HG02571 (cell line): ENCODE measurements around the gene SIMC1.
A peak's percentile ranks its signal among the peaks of the same experiment; 100 is the strongest.

Experiments used
- ATAC-seq: cut with Tn5 transposase; IDR thresholded peaks from one replicate; pipeline ENCODE4 v1.9.1; 2021; ENCODE audit warnings: mild to moderate bottlenecking, moderate library complexity; ENCODE audit not compliant: unreplicated experiment

SIMC1 gene

DNA sequence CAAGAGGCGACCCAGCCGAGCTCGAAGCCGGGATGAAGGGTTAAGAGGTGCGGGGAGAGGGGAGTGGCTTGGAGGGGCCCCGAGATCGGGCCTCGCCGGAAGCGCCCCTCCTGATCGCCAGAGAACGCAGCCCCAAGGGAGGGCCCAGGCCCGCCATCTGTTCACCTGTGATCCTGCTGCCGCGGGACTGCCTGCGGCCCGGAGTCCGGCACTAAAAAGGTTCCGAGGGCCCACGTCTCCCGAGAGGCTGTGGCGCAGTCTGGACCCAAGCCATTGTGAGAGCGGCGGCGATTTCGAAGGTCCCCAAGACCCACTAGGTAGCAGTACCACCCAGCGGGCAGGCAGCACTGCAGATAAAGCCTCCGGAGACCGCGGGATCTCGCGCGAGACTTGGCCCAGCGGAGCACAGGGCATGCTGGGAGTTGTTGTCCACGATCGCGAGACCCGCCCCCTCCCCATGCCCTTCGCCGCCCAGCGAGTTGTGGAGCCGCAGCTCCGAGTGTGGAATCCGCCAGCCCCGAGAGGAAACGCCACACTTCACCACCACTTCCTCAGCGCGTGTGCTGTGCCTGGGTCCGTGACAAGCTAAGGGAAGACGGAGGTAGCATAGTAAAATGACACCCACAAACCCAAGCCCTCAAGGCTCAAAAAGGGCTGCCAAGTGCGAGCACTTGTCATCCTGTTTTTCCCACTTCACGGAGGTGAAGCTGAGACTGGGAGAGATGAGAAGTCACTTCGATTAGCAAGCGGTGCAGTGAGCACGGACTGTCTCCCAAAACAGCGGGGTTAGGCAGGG, 123.4 kb downstream of the SIMC1 start, which contains the start of gene KIAA1191:
TSS of gene KIAA1191 (minus strand) at position 328 of the 796 bp plus-strand sequence. CDS start 2,256 bp downstream, outside the sequence.
- ATAC-seq = peak; percentile 87

DNA sequence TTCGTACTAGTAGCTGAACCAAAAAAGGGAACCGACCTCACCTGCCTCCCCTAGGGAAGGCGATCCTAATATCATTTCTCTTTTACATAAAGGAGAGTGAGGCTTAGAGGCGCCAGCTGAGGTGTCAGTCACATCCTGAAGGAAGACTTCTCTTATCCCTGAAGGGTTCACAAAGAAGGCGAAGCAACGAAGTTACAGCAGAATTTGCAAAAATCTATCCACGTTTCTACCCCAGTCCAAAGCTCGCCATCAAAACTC, 123.9 kb downstream of the SIMC1 start:
- ATAC-seq = no peak

DNA sequence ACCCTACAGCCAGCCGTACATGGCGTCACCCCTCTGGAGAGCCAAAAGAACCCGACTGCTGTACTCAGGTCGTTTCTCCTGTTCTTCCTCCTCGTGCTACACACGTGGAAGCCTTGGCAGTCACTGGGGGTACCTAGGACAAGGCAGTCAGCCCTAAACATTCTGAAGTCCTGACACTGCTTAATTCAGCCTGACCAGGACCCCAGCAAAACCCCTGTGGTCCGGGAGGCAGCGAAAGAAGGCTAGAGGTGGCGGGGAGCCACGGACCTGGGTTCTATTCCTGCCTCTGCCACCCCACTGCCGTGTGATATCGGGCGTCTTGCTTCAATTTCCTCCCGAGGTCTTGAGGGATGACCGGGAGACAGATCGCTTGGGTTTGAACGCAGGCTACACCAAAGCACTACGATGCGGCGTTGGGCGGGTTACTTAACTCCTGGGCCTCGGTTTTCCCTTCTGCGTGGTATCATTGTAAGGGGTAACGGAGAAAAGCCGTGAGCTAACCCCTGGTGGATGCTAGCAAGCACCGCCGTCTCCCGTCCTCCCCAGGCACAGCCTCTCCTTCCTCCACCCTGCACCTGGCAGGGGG, 126.6 kb downstream of the SIMC1 start:
- no peak for ATAC-seq

- ATAC-seq = peak; percentile 33
These were observed 127.4 kb downstream of the SIMC1 start, which contains the start of gene ARL10 for GRCh38 chr5:176365351-176366231. ARL10 (plus strand) TSS chr5:176365487; CDS start chr5:176365564, 77 bp downstream.

GRCh38 chr5:176366232-176366894, 128.1 kb downstream of the SIMC1 start:
- ATAC-seq = no peak

DNA sequence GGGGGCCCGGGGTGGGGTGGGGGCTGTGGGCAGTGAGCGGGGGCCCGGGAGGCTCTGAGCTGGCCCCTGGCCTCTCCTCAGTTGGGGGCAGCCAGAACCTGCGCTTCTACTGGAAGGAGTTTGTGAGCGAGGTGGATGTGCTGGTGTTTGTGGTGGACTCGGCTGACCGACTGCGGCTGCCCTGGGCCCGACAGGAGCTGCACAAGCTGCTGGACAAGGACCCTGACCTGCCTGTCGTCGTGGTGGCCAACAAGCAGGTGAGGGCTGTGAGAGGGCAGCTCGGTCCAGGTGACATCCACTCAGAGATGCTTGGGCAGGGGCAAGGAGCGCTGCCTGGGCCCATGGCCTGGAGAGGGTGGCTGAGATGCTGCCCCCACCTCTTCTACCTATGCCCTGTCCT, 130.5 kb downstream of the SIMC1 start:
- ATAC-seq = no peak

GRCh38 chr5:176369934-176370711, 131.9 kb downstream of the SIMC1 start:
- ATAC-seq = no peak

GRCh38 chr5:176371621-176372539, 133.7 kb downstream of the SIMC1 start:
- ATAC-seq = no peak

DNA sequence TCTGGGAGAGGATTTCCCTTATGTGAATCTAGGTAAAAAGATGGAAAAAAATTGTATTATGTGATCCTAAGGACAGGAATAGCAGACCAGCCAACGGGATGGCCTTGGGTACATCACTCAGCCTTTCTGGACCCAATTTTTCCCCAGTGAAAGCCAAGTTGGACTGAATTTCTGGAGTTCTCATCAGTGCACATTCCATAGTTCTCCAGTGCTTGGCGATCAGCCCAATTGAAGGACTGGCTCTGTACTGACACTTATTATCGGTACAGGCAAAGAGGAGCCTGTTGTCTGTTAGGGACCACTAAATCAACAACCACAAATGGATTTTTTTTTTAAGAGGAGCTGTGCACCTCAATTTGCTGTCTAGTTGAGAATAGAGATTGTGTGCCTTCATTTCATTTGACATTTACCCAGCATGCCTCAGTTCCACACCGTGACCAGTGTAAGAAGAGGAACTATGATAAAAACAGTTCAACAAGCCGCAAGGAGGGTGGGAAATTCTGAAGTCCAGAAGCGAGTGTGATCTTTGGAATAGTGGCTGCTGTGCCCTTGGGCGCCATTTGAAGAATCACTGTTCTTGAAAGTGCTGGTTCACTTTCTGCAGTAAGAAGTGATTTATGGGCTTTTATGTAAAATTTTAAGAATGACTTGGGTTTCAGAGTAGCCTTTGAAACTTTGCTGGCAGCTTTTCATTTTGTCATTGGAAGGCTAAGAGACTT, 135.0 kb downstream of the SIMC1 start:
- no peak for ATAC-seq

GRCh38 chr5:176379881-176380280, 141.7 kb downstream of the SIMC1 start:
- ATAC-seq = no peak

DNA sequence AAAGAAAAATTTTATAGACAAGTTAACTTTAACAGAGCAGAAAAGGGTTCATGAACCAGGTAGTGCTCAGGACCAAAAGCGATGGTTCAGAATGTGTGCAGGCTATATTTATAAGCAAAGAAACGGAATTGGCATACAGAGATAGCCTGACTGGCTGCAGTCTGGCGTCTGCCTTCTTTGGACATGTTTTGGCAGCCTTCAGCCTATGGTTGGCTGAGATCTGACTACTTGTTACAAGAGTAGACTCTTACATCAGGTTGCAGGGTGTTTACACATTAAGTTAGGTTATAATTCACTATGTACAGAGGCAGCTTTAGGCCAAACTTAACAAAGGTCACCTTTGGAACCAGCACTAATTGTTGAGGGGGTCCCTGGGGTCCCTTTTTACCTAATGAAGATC, 143.2 kb downstream of the SIMC1 start:
- no peak for ATAC-seq

- no peak for ATAC-seq
These were observed 143.8 kb downstream of the SIMC1 start for GRCh38 chr5:176381979-176382378.

GRCh38 chr5:176382721-176383120, 144.5 kb downstream of the SIMC1 start:
- ATAC-seq = no peak

GRCh38 chr5:176383248-176383905, 145.2 kb downstream of the SIMC1 start:
- ATAC-seq = no peak

- no peak for ATAC-seq
These were observed 145.7 kb downstream of the SIMC1 start for GRCh38 chr5:176383961-176384360.

GRCh38 chr5:176384366-176384930, 146.2 kb downstream of the SIMC1 start:
- no peak for ATAC-seq

DNA sequence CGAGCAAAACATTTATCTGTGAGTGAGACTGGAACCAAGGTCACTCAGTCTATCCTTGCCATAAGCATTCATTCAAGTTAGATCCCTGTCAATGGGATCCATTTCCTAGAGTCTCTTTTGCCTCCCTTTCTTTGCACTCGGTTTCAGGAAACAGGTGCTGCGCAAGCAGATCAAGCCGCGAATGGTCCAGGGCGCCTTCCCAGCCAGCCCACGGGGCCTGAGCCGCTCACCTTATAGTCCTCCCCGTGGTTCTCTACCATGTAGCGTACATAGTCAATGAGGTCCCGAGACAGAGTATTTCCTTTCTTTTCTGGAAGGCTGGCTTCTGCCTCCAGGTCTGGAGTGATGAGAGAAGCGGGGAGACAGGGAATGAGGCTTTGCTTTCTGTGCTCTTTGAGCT, 146.8 kb downstream of the SIMC1 start:
- ATAC-seq = no peak

- no peak for ATAC-seq
These were observed 148.3 kb downstream of the SIMC1 start for GRCh38 chr5:176386491-176386890.
